HEK293T (cell line): Measurements from ENCODE around the gene ZFP92.

Source experiments
- CTCF ChIA-PET: fragments of 350-600 bp; formaldehyde crosslinking; extraction: SDS; loops from one replicate; lab custom pipeline; 2021; ENCODE audit warnings: antibody characterized with exemption, inconsistent platforms; lab: Yijun Ruan, JAX
- POLR2A ChIA-PET: fragments of 350-600 bp; formaldehyde crosslinking; extraction: SDS; loops from one replicate; lab custom pipeline; 2020; ENCODE audit warnings: antibody characterized with exemption, inconsistent platforms; lab: Yijun Ruan, JAX
- DNase-seq: peaks from one replicate; pipeline ENCODE4 v3.0.0; 2012; ENCODE audit warnings: mixed read lengths; ENCODE audit errors: extremely low spot score
- ARNT ChIP-seq: fragments of 450-650 bp; IDR thresholded peaks from 2 replicates; pipeline ENCODE4 v1.6.1; 2017; ENCODE audit warnings: mild to moderate bottlenecking
- BHLHE40 ChIP-seq: fragments of 450-650 bp; IDR thresholded peaks from 2 replicates; pipeline ENCODE4 v1.6.1; 2016; ENCODE audit warnings: mild to moderate bottlenecking, moderate library complexity, borderline replicate concordance
- CTBP1 ChIP-seq: fragments of 450-650 bp; IDR thresholded peaks from 2 replicates; pipeline ENCODE4 v1.6.1; 2016; ENCODE audit warnings: borderline replicate concordance
- ELF4 ChIP-seq: fragments of 450-650 bp; IDR thresholded peaks from 2 replicates; pipeline ENCODE4 v1.6.1; 2017; ENCODE audit warnings: antibody characterized with exemption
- FOXA1 ChIP-seq: fragments of 450-650 bp; IDR thresholded peaks from 2 replicates; pipeline ENCODE4 v1.6.1; 2016; ENCODE audit warnings: mild to moderate bottlenecking
- FOXK2 ChIP-seq: fragments of 450-650 bp; IDR thresholded peaks from 2 replicates; pipeline ENCODE4 v1.6.1; 2016; ENCODE audit warnings: mild to moderate bottlenecking
- FOXM1 ChIP-seq: fragments of 450-650 bp; IDR thresholded peaks from 2 replicates; pipeline ENCODE4 v1.6.1; 2017; ENCODE audit warnings: mild to moderate bottlenecking, borderline replicate concordance
- HDGF ChIP-seq: fragments of 450-650 bp; IDR thresholded peaks from 2 replicates; pipeline ENCODE4 v1.6.1; 2017; ENCODE audit warnings: antibody characterized with exemption, borderline replicate concordance
- L3MBTL2 ChIP-seq: fragments of 450-650 bp; conservative IDR thresholded peaks from 2 replicates; pipeline ENCODE4 v1.6.1; 2016; ENCODE audit warnings: mild to moderate bottlenecking
- LEF1 ChIP-seq: fragments of 450-650 bp; IDR thresholded peaks from 2 replicates; pipeline ENCODE4 v1.6.1; 2017; ENCODE audit warnings: mild to moderate bottlenecking, borderline replicate concordance
- NFRKB ChIP-seq: fragments of 450-650 bp; IDR thresholded peaks from 2 replicates; pipeline ENCODE4 v1.6.1; 2016; ENCODE audit warnings: mild to moderate bottlenecking, moderate library complexity
- PKNOX1 ChIP-seq: fragments of 450-650 bp; IDR thresholded peaks from 2 replicates; pipeline ENCODE4 v1.6.1; 2016
- SP1 ChIP-seq: fragments of 450-650 bp; IDR thresholded peaks from 2 replicates; pipeline ENCODE4 v1.6.1; 2017
- SUZ12 ChIP-seq: fragments of 450-650 bp; IDR thresholded peaks from 2 replicates; pipeline ENCODE4 v1.6.1; 2016; ENCODE audit warnings: mild to moderate bottlenecking
- TARDBP ChIP-seq: fragments of 450-650 bp; IDR thresholded peaks from 2 replicates; pipeline ENCODE4 v1.6.1; 2016
- ZNF384 ChIP-seq: fragments of 450-650 bp; IDR thresholded peaks from 2 replicates; pipeline ENCODE4 v1.6.1; 2016

Gene ZFP92

GRCh38 chrX:153439977-153440376 is 28.7 kb downstream of the ZFP92 start:
- TF ChIP-seq ZNF384 (no peak), HDGF (no peak)
- CTCF ChIA-PET = interaction anchor here (1.9 kb wide), 1 partner anchor 21 kb away, joined by 6 read pairs; no protein-coding TSS in a partner anchor
- no peak for DNase-seq
- POLR2A ChIA-PET = no interaction called here

- no peak for TF ChIP-seq ZNF384
- TF ChIP-seq HDGF = no peak
- TF ChIP-seq TARDBP = no peak
- CTCF ChIA-PET = interaction anchor here (1.9 kb wide), 1 partner anchor 20 kb away, joined by 6 read pairs; no protein-coding TSS in a partner anchor
- POLR2A ChIA-PET = no interaction called here
- DNase-seq = no peak
Observed at GRCh38 chrX:153440556-153441135, 29.4 kb downstream of the ZFP92 start.

- ChIA-PET POLR2A (no interaction called here), CTCF (interaction anchor here (1.9 kb wide), 1 partner anchor 20 kb away, joined by 6 read pairs; no protein-coding TSS in a partner anchor)
- TF ChIP-seq L3MBTL2 = no peak
- no peak for TF ChIP-seq PKNOX1
- no peak for TF ChIP-seq FOXA1
- TF ChIP-seq HDGF = no peak
- no peak for TF ChIP-seq FOXM1
- TF ChIP-seq NFRKB = no peak
- TF ChIP-seq ELF4 = no peak
- TF ChIP-seq CTBP1 = no peak
- no peak for TF ChIP-seq LEF1
- TF ChIP-seq ARNT = no peak
- no peak for TF ChIP-seq SUZ12
- no peak for TF ChIP-seq ZNF384
- DNase-seq = no peak
Observed at GRCh38 chrX:153441296-153441695, 30.0 kb downstream of the ZFP92 start.

- TF ChIP-seq TARDBP (no peak), FOXK2 (no peak), FOXA1 (no peak), PKNOX1 (no peak), LEF1 (no peak), ARNT (no peak), ZNF384 (no peak), BHLHE40 (no peak), SP1 (no peak), NFRKB (no peak), SUZ12 (no peak), FOXM1 (no peak), L3MBTL2 (no peak), CTBP1 (no peak), ELF4 (no peak), HDGF (no peak)
- no peak for DNase-seq
- ChIA-PET CTCF (interaction anchor here (1.9 kb wide), 1 partner anchor 19 kb away, joined by 6 read pairs; no protein-coding TSS in a partner anchor), POLR2A (no interaction called here)
Observed at GRCh38 chrX:153441981-153442380, 30.7 kb downstream of the ZFP92 start.

GRCh38 chrX:153442463-153442862 is 31.2 kb downstream of the ZFP92 start:
- CTCF ChIA-PET = no interaction called here
- POLR2A ChIA-PET = no interaction called here
- no peak for TF ChIP-seq SP1
- no peak for TF ChIP-seq FOXM1
- no peak for TF ChIP-seq ARNT
- TF ChIP-seq TARDBP = no peak
- no peak for TF ChIP-seq LEF1
- no peak for DNase-seq

GRCh38 chrX:153443476-153444332 is 32.4 kb downstream of the ZFP92 start:
- no peak for TF ChIP-seq TARDBP
- TF ChIP-seq PKNOX1 = no peak
- no peak for TF ChIP-seq FOXA1
- no peak for TF ChIP-seq FOXK2
- TF ChIP-seq ZNF384 = no peak
- TF ChIP-seq L3MBTL2 = no peak
- TF ChIP-seq HDGF = no peak
- TF ChIP-seq CTBP1 = no peak
- no peak for TF ChIP-seq ELF4
- TF ChIP-seq ARNT = no peak
- no peak for TF ChIP-seq FOXM1
- no peak for TF ChIP-seq LEF1
- CTCF ChIA-PET = interaction anchor here (0.9 kb wide), 1 partner anchor 9 kb away, joined by 4 read pairs; no protein-coding TSS in a partner anchor
- no peak for DNase-seq
- POLR2A ChIA-PET = no interaction called here
